ENCODE results near the gene TRUB1.

DNA sequence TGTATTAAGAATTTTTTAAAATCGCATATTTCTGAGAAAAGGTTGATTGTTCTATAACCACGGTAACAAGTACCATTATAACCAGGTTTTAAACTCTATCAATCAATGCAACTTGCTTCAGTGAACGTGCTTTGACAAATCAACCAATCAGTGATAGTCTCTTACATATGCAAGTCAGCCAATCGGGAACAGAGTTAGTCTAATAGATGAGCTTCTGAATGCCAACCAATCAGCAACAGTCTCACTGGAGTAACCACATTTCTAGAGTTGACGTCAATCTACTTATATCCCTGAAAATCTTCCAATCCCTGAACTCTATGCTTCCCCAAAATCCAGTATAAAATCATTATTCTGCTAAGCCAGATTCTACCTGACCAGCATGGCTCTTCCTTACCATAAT is 44.7 kb upstream of the TRUB1 start:
- TF ChIP-seq POLR2A (IDR thresholded peaks at IDR 0.05) (no peak), CTCF (IDR thresholded peaks at IDR 0.05) (no peak)
